ENCODE results near the gene MYMK. TPM values are rescaled to one million over a fixed set of nuclear protein-coding genes. Genes with fewer than 3 reads are reported as not detected.
"Not testable (repeated sequence)": the region's sequence is repeated elsewhere in the genome, so short reads cannot be mapped to it uniquely, and the experiment has no call there.

MYMK gene
- total RNA-seq, 1 donor from 2014 or later: not detected

DNA sequence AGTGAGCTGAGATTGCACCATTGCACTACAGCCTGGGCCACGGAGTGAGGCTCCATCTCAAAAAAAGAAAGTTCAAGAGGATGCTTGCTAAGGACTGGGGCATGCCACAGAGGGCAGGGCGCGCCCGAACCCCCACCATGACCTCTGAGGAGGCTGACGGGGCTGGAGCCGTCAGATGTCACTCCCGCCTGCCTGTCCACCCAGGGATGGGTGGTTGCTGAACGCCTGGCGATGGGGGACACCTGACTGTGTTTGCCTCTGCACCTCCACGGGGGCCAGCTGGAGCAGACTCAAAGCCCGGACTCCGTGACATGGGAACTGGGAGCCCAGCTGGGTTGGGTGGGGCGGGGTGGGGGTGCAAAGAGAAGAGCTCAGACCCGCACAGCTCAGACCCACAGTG, 41.6 kb upstream of the MYMK start:
- Histone ChIP-seq H3K27ac (no peak overlapping the region), H3K4me3 (no peak overlapping the region), H3K36me3 (no peaks in the 10 kb centered on the region), H3K4me1 (peaks cover 7% of the 10 kb centered on the region), H3K27me3 (no peaks in the 10 kb centered on the region), H3K9me3 (no peaks in the 10 kb centered on the region)
- intact Hi-C loops (cut with DNase I): no loop called here
- DNase-seq (ENCODE audit: extremely low spot score in 2 of 2): no peak
- TF ChIP-seq POLR2AphosphoS5 (IDR thresholded peaks at IDR 0.05; ENCODE audit: insufficient read depth in 1 of 2, low read depth in 1 of 2): no peak
- TF ChIP-seq, protein P1, sequence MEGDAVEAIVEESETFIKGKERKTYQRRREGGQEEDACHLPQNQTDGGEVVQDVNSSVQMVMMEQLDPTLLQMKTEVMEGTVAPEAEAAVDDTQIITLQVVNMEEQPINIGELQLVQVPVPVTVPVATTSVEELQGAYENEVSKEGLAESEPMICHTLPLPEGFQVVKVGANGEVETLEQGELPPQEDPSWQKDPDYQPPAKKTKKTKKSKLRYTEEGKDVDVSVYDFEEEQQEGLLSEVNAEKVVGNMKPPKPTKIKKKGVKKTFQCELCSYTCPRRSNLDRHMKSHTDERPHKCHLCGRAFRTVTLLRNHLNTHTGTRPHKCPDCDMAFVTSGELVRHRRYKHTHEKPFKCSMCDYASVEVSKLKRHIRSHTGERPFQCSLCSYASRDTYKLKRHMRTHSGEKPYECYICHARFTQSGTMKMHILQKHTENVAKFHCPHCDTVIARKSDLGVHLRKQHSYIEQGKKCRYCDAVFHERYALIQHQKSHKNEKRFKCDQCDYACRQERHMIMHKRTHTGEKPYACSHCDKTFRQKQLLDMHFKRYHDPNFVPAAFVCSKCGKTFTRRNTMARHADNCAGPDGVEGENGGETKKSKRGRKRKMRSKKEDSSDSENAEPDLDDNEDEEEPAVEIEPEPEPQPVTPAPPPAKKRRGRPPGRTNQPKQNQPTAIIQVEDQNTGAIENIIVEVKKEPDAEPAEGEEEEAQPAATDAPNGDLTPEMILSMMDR (IDR thresholded peaks at IDR 0.05): no peak
- no peak for TF ChIP-seq POLR2A (IDR thresholded peaks at IDR 0.05)

DNA sequence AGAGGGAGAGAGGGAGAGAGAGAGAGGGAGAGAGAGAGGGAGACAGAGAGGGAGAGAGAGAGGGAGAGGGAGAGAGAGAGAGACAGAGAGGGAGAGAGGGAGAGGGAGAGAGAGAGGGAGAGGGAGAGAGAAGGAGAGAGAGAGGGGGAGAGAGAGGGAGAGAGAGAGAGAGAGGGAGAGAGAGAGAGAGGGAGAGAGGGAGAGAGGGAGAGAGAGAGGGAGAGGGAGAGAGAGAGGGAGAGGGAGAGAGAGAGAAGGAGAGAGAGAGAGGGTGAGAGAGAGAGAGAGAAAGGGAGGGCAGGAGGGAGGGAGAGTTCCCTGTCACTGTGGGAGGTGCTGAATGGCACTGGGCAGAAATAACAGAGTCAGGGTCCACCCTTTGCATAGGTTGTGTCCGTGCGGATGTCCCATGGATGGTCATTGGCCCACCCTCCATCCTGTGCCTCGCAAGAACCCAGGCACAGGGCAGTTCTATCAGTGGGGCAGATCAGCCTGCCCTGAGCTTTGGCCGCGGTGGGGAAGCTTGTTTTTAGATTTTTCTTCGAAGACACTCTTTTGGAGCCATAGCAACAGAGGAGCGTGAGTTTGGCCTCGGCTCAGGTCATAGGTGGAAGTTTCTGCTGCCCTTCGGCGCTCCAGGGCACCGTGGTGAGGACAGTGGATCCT, 39.8 kb upstream of the MYMK start:
- H3K4me3 ChIP-seq: no peak overlapping the region
- DNase-seq (ENCODE audit: extremely low spot score in 2 of 2): no peak
- H3K36me3 ChIP-seq: no peaks in the 10 kb centered on the region
- H3K27me3 ChIP-seq: no peaks in the 10 kb centered on the region
- intact Hi-C loops (cut with DNase I): no loop called here
- H3K27ac ChIP-seq: no peak overlapping the region
- TF ChIP-seq POLR2AphosphoS5 (IDR thresholded peaks at IDR 0.05; ENCODE audit: insufficient read depth in 1 of 2, low read depth in 1 of 2) (no peak), POLR2A (IDR thresholded peaks at IDR 0.05) (no peak)
- TF ChIP-seq, protein P1 (IDR thresholded peaks at IDR 0.05): peak in 1 of 3 experiments; percentile 15
- no peaks in the 10 kb centered on the region for H3K9me3 ChIP-seq
- peaks cover 7% of the 10 kb centered on the region for H3K4me1 ChIP-seq

DNA sequence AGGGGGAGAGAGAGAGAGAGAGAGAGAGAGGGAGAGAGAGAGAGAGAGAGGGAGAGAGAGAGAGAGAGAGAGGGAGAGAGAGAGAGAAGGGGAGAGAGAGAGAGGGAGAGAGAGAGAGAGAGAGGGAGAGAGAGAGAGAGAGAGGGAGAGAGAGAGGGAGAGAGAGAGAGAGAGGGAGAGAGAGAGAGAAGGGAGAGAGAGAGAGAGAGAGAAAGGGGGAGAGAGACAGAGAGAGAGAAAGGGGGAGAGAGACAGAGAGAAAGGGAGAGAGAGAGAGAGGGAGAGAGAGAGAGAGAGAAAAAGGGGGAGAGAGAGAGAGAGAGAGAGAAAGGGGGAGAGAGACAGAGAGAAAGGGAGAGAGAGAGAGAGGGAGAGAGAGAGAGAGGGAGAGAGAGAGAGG, 39.1 kb upstream of the MYMK start:
- DNase-seq (ENCODE audit: extremely low spot score in 2 of 2); H3K27ac ChIP-seq; H3K27me3 ChIP-seq; H3K9me3 ChIP-seq; H3K4me1 ChIP-seq; H3K4me3 ChIP-seq; H3K36me3 ChIP-seq; intact Hi-C loops (cut with DNase I): not testable (repeated sequence)
- TF ChIP-seq, protein P1 (IDR thresholded peaks at IDR 0.05): peak in 1 of 3 experiments; percentile 22

DNA sequence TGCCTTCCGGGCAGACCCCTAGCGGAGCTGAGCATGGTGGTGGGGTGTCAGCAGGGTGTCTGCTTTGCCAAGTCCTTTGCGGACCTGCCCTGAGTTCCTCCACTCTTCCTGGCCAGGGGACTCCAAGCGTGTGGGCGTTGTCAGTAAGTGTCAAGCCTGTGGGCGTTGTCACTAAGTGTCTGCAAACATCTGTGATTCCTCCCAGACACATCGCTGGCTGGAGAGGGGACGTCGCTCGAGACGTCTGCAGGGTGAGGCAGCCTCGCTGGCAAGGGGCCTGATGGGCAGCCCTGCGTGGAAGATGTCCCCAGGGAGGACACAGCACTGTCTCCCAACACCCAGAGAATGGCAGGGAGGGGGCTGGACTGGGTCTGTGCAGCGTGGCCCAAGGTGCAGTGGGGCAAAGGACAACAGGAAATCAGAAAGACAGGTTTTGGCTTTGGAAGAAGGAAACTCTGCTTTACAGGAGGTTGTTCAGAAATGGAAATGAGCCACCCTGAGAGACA, 38.6 kb upstream of the MYMK start:
- DNase-seq (ENCODE audit: extremely low spot score in 2 of 2): no peak
- intact Hi-C loops (cut with DNase I): no loop called here
- Histone ChIP-seq H3K36me3 (no peaks in the 10 kb centered on the region), H3K9me3 (no peaks in the 10 kb centered on the region), H3K27ac (no peak overlapping the region), H3K4me3 (no peak overlapping the region), H3K4me1 (peaks cover 7% of the 10 kb centered on the region), H3K27me3 (no peaks in the 10 kb centered on the region)
- no peak for TF ChIP-seq POLR2AphosphoS5 (IDR thresholded peaks at IDR 0.05; ENCODE audit: insufficient read depth in 1 of 2, low read depth in 1 of 2)
- TF ChIP-seq POLR2A (IDR thresholded peaks at IDR 0.05): no peak
- TF ChIP-seq, protein P1 (IDR thresholded peaks at IDR 0.05): no peak

DNA sequence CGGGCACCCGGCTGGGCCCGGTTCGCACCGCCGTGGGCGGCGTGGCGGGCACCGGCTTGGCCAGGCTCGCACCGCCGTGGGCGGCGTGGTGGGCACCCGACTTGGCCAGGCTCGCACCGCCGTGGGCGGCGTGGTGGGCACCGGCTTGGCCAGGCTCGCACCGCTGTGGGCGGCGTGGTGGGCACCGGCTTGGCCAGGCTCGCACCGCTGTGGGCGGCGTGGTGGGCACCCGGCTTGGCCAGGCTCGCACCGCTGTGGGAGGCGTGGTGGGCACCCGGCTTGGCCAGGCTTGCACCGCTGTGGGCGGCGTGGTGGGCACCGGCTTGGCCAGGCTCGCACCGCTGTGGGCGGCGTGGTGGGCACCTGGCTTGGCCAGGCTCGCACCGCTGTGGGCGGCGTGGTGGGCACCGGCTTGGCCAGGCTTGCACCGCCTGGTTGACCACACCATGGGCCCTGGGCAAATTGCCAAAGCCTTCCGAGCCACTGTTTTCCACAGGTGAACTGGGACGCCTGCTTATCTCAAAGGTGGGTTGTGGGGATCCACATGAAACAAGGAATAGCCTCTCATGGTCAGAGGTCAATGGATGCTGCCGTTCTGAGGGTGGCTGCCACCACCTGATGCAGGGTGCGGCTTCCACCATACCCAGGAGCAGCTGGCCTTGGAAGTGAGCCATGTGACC, 38.0 kb upstream of the MYMK start:
- no peaks in the 10 kb centered on the region for H3K27me3 ChIP-seq

More for the DNA sequence above, 38.0 kb upstream of the MYMK start:
- intact Hi-C loops (cut with DNase I): no loop called here
- Histone ChIP-seq H3K4me1 (peaks cover 7% of the 10 kb centered on the region), H3K9me3 (no peaks in the 10 kb centered on the region), H3K36me3 (no peaks in the 10 kb centered on the region), H3K27ac (no peak overlapping the region), H3K4me3 (no peak overlapping the region)
- DNase-seq (ENCODE audit: extremely low spot score in 2 of 2): no peak
- TF ChIP-seq, protein P1 (IDR thresholded peaks at IDR 0.05): no peak
- TF ChIP-seq POLR2A (IDR thresholded peaks at IDR 0.05) (no peak), POLR2AphosphoS5 (IDR thresholded peaks at IDR 0.05; ENCODE audit: insufficient read depth in 1 of 2, low read depth in 1 of 2) (no peak)
